Measurements from ENCODE around the gene DHX29. TPM values are rescaled to one million over a fixed set of nuclear protein-coding genes. Genes with fewer than 3 reads are reported as not detected.
A peak's percentile ranks its signal among the peaks of the same experiment; 100 is the strongest.

DHX29 gene
- total RNA-seq, 1 donor from 2014 or later: 21.1 TPM

DNA sequence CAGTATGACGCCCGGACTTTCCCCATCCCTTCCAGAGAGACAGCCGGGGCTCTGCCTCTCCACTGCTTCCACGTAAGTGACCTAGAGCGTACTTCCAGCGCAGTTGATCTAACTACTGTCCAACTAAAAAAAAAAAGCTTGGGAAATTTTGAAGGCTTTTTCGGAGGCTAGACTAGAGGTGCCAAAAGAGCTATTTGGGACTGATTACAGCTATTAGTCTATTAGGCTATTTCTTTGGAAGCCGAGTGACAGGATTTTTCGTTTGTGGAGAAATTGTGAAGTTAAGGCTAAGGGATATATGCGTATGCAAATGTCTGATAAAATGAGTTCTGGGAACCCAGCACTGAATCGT is 75.6 kb downstream of the DHX29 start:
- peaks cover 23% of the 10 kb centered on the region for H3K4me1 Mint-ChIP-seq (ENCODE audit: unreplicated experiment)
- no peak for TF ChIP-seq CTCF (IDR thresholded peaks at IDR 0.05; ENCODE audit: unreplicated experiment)
- DNase-seq (ENCODE audit: low spot score): no peak
- H3K9me3 Mint-ChIP-seq (ENCODE audit: unreplicated experiment): no peaks in the 10 kb centered on the region
- no peak overlapping the region for H3K27ac Mint-ChIP-seq (ENCODE audit: unreplicated experiment)
- H3K27me3 Mint-ChIP-seq (ENCODE audit: unreplicated experiment): peaks cover 51% of the 10 kb centered on the region
- H3K36me3 Mint-ChIP-seq (ENCODE audit: low read depth, unreplicated experiment): peaks cover 6% of the 10 kb centered on the region
- H3K4me3 Mint-ChIP-seq (ENCODE audit: unreplicated experiment): peak overlapping the region; percentile 90

- no peak for TF ChIP-seq CTCF (IDR thresholded peaks at IDR 0.05; ENCODE audit: unreplicated experiment)
- H3K36me3 Mint-ChIP-seq (ENCODE audit: low read depth, unreplicated experiment): peaks cover 6% of the 10 kb centered on the region
- DNase-seq (ENCODE audit: low spot score): peak; percentile 40
- H3K27ac Mint-ChIP-seq (ENCODE audit: unreplicated experiment): no peak overlapping the region
- H3K27me3 Mint-ChIP-seq (ENCODE audit: unreplicated experiment): peaks cover 51% of the 10 kb centered on the region
- no peak overlapping the region for H3K4me3 Mint-ChIP-seq (ENCODE audit: unreplicated experiment)
- H3K9me3 Mint-ChIP-seq (ENCODE audit: unreplicated experiment): no peaks in the 10 kb centered on the region
- H3K4me1 Mint-ChIP-seq (ENCODE audit: unreplicated experiment): peaks cover 23% of the 10 kb centered on the region
Observed at GRCh38 chr5:55231029-55231918, 76.2 kb downstream of the DHX29 start.

GRCh38 chr5:55230086-55230629 is 77.3 kb downstream of the DHX29 start:
- Mint-ChIP-seq H3K4me3 (ENCODE audit: unreplicated experiment) (no peak overlapping the region), H3K36me3 (ENCODE audit: low read depth, unreplicated experiment) (peaks cover 6% of the 10 kb centered on the region), H3K27me3 (ENCODE audit: unreplicated experiment) (peaks cover 59% of the 10 kb centered on the region), H3K9me3 (ENCODE audit: unreplicated experiment) (no peaks in the 10 kb centered on the region), H3K27ac (ENCODE audit: unreplicated experiment) (no peak overlapping the region), H3K4me1 (ENCODE audit: unreplicated experiment) (peaks cover 23% of the 10 kb centered on the region)
- DNase-seq (ENCODE audit: low spot score): no peak
- TF ChIP-seq CTCF (IDR thresholded peaks at IDR 0.05; ENCODE audit: unreplicated experiment): no peak

DNA sequence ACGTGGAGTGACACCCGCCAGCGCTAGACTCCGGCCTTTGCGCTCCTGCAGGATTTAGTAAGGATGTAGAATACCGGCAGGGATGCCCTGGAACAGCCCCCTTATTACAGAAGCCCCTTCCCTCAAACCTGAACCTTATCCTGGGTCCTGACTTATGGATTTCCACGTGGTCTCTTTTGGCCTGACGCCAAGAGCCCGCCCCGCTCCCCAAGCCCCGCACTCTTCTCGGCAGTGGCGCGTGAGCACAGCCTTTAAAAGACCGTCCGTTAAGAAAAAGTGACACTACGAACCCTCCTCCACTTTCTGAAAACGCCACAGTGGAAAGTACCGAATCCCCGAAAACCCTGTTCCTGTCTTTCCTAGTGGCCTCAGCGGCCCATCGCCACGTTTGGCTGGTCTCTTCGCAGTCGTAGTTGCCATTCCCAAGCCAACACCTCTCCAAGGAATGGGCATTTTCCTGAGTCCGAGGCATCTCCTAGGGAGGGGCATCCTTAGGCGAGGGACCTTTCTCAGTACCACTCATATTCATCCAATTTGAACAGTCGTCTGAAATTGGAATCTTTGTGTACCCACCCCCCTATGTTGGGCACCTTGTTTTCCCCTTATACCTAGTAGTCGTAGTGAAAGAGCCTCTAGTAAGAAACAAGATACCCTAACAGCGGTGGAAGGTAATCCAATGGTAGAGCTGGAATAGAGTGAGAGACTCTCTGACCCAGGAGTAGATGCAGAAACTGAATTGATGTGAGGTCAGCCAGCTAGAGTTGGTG is 79.6 kb downstream of the DHX29 start:
- no peak for DNase-seq (ENCODE audit: low spot score)
- Mint-ChIP-seq H3K4me3 (ENCODE audit: unreplicated experiment) (peak overlapping the region; percentile 85), H3K27ac (ENCODE audit: unreplicated experiment) (peak overlapping the region; percentile 72), H3K27me3 (ENCODE audit: unreplicated experiment) (peaks cover 51% of the 10 kb centered on the region), H3K4me1 (ENCODE audit: unreplicated experiment) (peaks cover 22% of the 10 kb centered on the region), H3K36me3 (ENCODE audit: low read depth, unreplicated experiment) (peaks cover 6% of the 10 kb centered on the region), H3K9me3 (ENCODE audit: unreplicated experiment) (no peaks in the 10 kb centered on the region)
- no peak for TF ChIP-seq CTCF (IDR thresholded peaks at IDR 0.05; ENCODE audit: unreplicated experiment)

Data from endothelial cell (in vitro differentiated cells).